ENCODE results near the gene RAB3D. TPM values are rescaled to one million over a fixed set of nuclear protein-coding genes. Genes with fewer than 3 reads are reported as not detected.
"Not testable (repeated sequence)": the region's sequence is repeated elsewhere in the genome, so short reads cannot be mapped to it uniquely, and the experiment has no call there.

RAB3D gene
- 1 to 10 TPM; 5.4 to 5.5 TPM for total RNA-seq

GRCh38 chr19:11339254-11340098 is at the start of gene RAB3D:
Gene RAB3D (minus strand): TSS chr19:11339657. CDS start chr19:11337399, 2,258 bp downstream.
- CTCF ChIA-PET = interaction anchor here (0.5 to 1.8 kb wide), 5 partner anchors 9 to 458 kb away, joined by 3 to 5 read pairs (median 4); no protein-coding TSS in a partner anchor
- POLR2A ChIA-PET = interaction anchor here (0.6 to 1.0 kb wide), 3 partner anchors 33 to 727 kb away, joined by 3 to 4 read pairs (median 3); no protein-coding TSS in a partner anchor

- CTCF ChIA-PET = interaction anchor here (0.5 to 1.2 kb wide), 3 partner anchors 48 to 777 kb away, joined by 3 read pairs; partner anchors contain the start of genes ODAD3 and PRKCSH
- POLR2A ChIA-PET = interaction anchor here (0.7 kb wide), 1 partner anchor 1253 kb away, joined by 5 read pairs; no protein-coding TSS in a partner anchor
These were observed 47.9 kb upstream of the RAB3D start for GRCh38 chr19:11387162-11388034.

GRCh38 chr19:11384778-11385129 is 45.3 kb upstream of the RAB3D start:
- ChIA-PET CTCF (interaction anchor here (0.7 to 3.1 kb wide), 2 partner anchors 10 to 86 kb away, joined by 4 to 11 read pairs; partner anchors contain the start of gene SWSAP1), POLR2A (no interaction called here)

GRCh38 chr19:11383706-11384048 is 44.2 kb upstream of the RAB3D start:
- ChIA-PET CTCF (interaction anchor here (0.8 to 3.6 kb wide), 8 partner anchors 9 to 141 kb away, joined by 3 to 25 read pairs (median 8); partner anchors contain the start of genes ODAD3, PRKCSH, RGL3 and SWSAP1), POLR2A (interaction anchor here (0.5 to 1.1 kb wide), 2 partner anchors 9 to 125 kb away, joined by 3 to 5 read pairs; partner anchors contain the start of gene SWSAP1)

- ChIA-PET CTCF (interaction anchor here (0.6 to 3.6 kb wide), 13 partner anchors 8 to 157 kb away, joined by 3 to 25 read pairs (median 4); partner anchors contain the start of genes ODAD3, PRKCSH, RGL3 and SWSAP1), POLR2A (interaction anchor here (0.5 to 1.1 kb wide), 3 partner anchors 9 to 161 kb away, joined by 3 to 6 read pairs (median 5); partner anchors contain the start of gene SWSAP1)
These were observed 43.6 kb upstream of the RAB3D start for GRCh38 chr19:11382898-11383705.

GRCh38 chr19:11380653-11381537 is 41.4 kb upstream of the RAB3D start:
- ChIA-PET CTCF (interaction anchor here (0.5 to 3.6 kb wide), 20 partner anchors 10 to 182 kb away, joined by 3 to 29 read pairs (median 4); partner anchors contain the start of genes CCDC159, ODAD3, PRKCSH and RAB3D), POLR2A (interaction anchor here (0.5 to 1.6 kb wide), 11 partner anchors 23 to 439 kb away, joined by 3 to 10 read pairs (median 4); partner anchors contain the start of genes CCDC159, ODAD3, PRKCSH and TMEM205)

GRCh38 chr19:11379857-11380350 is 40.4 kb upstream of the RAB3D start:
- POLR2A ChIA-PET = interaction anchor here (1.6 kb wide), 1 partner anchor 33 kb away, joined by 7 read pairs; the partner anchor contains the start of genes CCDC159 and TMEM205

GRCh38 chr19:11379269-11379845 is 39.9 kb upstream of the RAB3D start:
- POLR2A ChIA-PET = not testable (repeated sequence)
- CTCF ChIA-PET = interaction anchor here (2.7 kb wide), 1 partner anchor 103 kb away, joined by 29 read pairs; no protein-coding TSS in a partner anchor

More at GRCh38 chr19:11379857-11380350, 40.4 kb upstream of the RAB3D start:
- CTCF ChIA-PET = interaction anchor here (2.7 kb wide), 1 partner anchor 102 kb away, joined by 29 read pairs; no protein-coding TSS in a partner anchor

- ChIA-PET POLR2A (interaction anchor here (1.1 kb wide), 1 partner anchor 43 kb away, joined by 3 read pairs; no protein-coding TSS in a partner anchor), CTCF (interaction anchor here (0.6 kb wide), 1 partner anchor 960 kb away, joined by 3 read pairs; no protein-coding TSS in a partner anchor)
These were observed 39.1 kb upstream of the RAB3D start for GRCh38 chr19:11378319-11379189.

- POLR2A ChIA-PET = interaction anchor here (1.1 kb wide), 1 partner anchor 44 kb away, joined by 3 read pairs; no protein-coding TSS in a partner anchor
- CTCF ChIA-PET = interaction anchor here (0.6 to 4.5 kb wide), 4 partner anchors 31 to 959 kb away, joined by 3 to 19 read pairs (median 4); partner anchors contain the start of genes CCDC159 and TMEM205
These were observed 38.3 kb upstream of the RAB3D start for GRCh38 chr19:11377756-11378155.

GRCh38 chr19:11377237-11377636 is 37.8 kb upstream of the RAB3D start:
- POLR2A ChIA-PET = interaction anchor here (1.2 kb wide), 1 partner anchor 31 kb away, joined by 4 read pairs; the partner anchor contains the start of genes CCDC159 and TMEM205
- CTCF ChIA-PET = interaction anchor here (0.8 to 4.5 kb wide), 3 partner anchors 31 to 105 kb away, joined by 3 to 19 read pairs (median 4); partner anchors contain the start of genes CCDC159 and TMEM205

- ChIA-PET POLR2A (interaction anchor here (0.6 to 1.5 kb wide), 12 partner anchors 8 to 1307 kb away, joined by 3 to 11 read pairs (median 4); partner anchors contain the start of genes CCDC159, TMEM205 and ZNF44), CTCF (interaction anchor here (1.0 to 4.5 kb wide), 4 partner anchors 8 to 107 kb away, joined by 3 to 19 read pairs (median 8); partner anchors contain the start of genes EPOR, ODAD3 and PRKCSH)
These were observed 35.9 kb upstream of the RAB3D start for GRCh38 chr19:11375143-11375948.

GRCh38 chr19:11374433-11375142 is 35.1 kb upstream of the RAB3D start, which contains the start of gene SWSAP1:
Gene SWSAP1 (plus strand): TSS chr19:11374666. CDS start chr19:11374681, 15 bp downstream.
- ChIA-PET CTCF (interaction anchor here (1.0 to 4.5 kb wide), 4 partner anchors 9 to 108 kb away, joined by 3 to 19 read pairs (median 8); partner anchors contain the start of genes EPOR, ODAD3 and PRKCSH), POLR2A (interaction anchor here (0.6 to 1.5 kb wide), 11 partner anchors 8 to 1307 kb away, joined by 3 to 8 read pairs (median 3); partner anchors contain the start of genes CCDC159, TMEM205 and ZNF44)
